Chondrocyte (in vitro differentiated cells): Measurements from ENCODE around the gene ASPM. TPM values are rescaled to one million over a fixed set of nuclear protein-coding genes. Genes with fewer than 3 reads are reported as not detected.
A peak's percentile ranks its signal among the peaks of the same experiment; 100 is the strongest.

Experiments
- DNase-seq: peaks from one replicate; pipeline ENCODE4 v3.0.0; 2021; ENCODE audit warnings: mixed read lengths, low spot score
- H3K27ac Mint-ChIP-seq: one replicate; pipeline ENCODE4 v1.8.0; 2021; ENCODE audit warnings: mild to moderate bottlenecking, moderate library complexity, mixed read lengths; ENCODE audit not compliant: unreplicated experiment
- H3K27me3 Mint-ChIP-seq: 2 replicates; pipeline ENCODE4 v1.8.0; 2021; ENCODE audit warnings: low read depth, mixed read lengths
- H3K36me3 Mint-ChIP-seq: 2 replicates; pipeline ENCODE4 v1.8.0; 2021; ENCODE audit warnings: low read depth, mixed read lengths
- H3K4me1 Mint-ChIP-seq: 2 replicates; pipeline ENCODE4 v1.8.0; 2021; ENCODE audit warnings: low read depth, mild to moderate bottlenecking, mixed read lengths
- H3K4me3 Mint-ChIP-seq: one replicate; pipeline ENCODE4 v1.8.0; 2021; ENCODE audit warnings: mild to moderate bottlenecking, moderate library complexity, mixed read lengths; ENCODE audit not compliant: unreplicated experiment
- H3K9me3 Mint-ChIP-seq: 2 replicates; pipeline ENCODE4 v1.8.0; 2021; ENCODE audit warnings: low read depth, mixed read lengths
- CTCF ChIP-seq: fragments of 200-600 bp; sonication (generic); IDR thresholded peaks from 2 replicates; pipeline ENCODE4 v1.5.0; 2021; ENCODE audit warnings: antibody characterized with exemption, mild to moderate bottlenecking, moderate library complexity
- total RNA-seq: library from RNA; stranded (reverse); gene quantifications from 3 replicates; pipeline ENCODE4 v1.2.1, GENCODE V29; 2021

ASPM gene
- total RNA-seq, 1 donor from 2014 or later: 6.6 TPM

- Mint-ChIP-seq H3K4me3 (peak overlapping the region; percentile 96), H3K27ac (peak overlapping the region; percentile 62), H3K27me3 (no peaks in the 10 kb centered on the region), H3K36me3 (no peaks in the 10 kb centered on the region), H3K4me1 (peaks cover 31% of the 10 kb centered on the region), H3K9me3 (no peaks in the 10 kb centered on the region)
- TF ChIP-seq CTCF: no peak
- no peak for DNase-seq
Observed at GRCh38 chr1:197144570-197145325, 1.7 kb downstream of the ASPM start.

GRCh38 chr1:197143276-197143675 is 3.2 kb downstream of the ASPM start:
- no peak for DNase-seq
- no peaks in the 10 kb centered on the region for H3K36me3 Mint-ChIP-seq
- H3K9me3 Mint-ChIP-seq: no peaks in the 10 kb centered on the region
- no peak for TF ChIP-seq CTCF
- peaks cover 31% of the 10 kb centered on the region for H3K4me1 Mint-ChIP-seq
- H3K27ac Mint-ChIP-seq: no peak overlapping the region
- H3K27me3 Mint-ChIP-seq: no peaks in the 10 kb centered on the region
- H3K4me3 Mint-ChIP-seq: no peak overlapping the region

- TF ChIP-seq CTCF: no peak
- H3K27me3 Mint-ChIP-seq: no peaks in the 10 kb centered on the region
- DNase-seq: no peak
- H3K36me3 Mint-ChIP-seq: no peaks in the 10 kb centered on the region
- H3K27ac Mint-ChIP-seq: no peak overlapping the region
- H3K9me3 Mint-ChIP-seq: no peaks in the 10 kb centered on the region
- peaks cover 28% of the 10 kb centered on the region for H3K4me1 Mint-ChIP-seq
- H3K4me3 Mint-ChIP-seq: no peak overlapping the region
Observed at GRCh38 chr1:197141575-197141974, 4.9 kb downstream of the ASPM start.

- peaks cover 23% of the 10 kb centered on the region for H3K4me1 Mint-ChIP-seq
- H3K4me3 Mint-ChIP-seq: no peak overlapping the region
- H3K9me3 Mint-ChIP-seq: no peaks in the 10 kb centered on the region
- no peak for TF ChIP-seq CTCF
- no peaks in the 10 kb centered on the region for H3K27me3 Mint-ChIP-seq
- H3K36me3 Mint-ChIP-seq: no peaks in the 10 kb centered on the region
- H3K27ac Mint-ChIP-seq: no peak overlapping the region
- no peak for DNase-seq
Observed at GRCh38 chr1:197140121-197140520, 6.3 kb downstream of the ASPM start.

- no peak for TF ChIP-seq CTCF
- Mint-ChIP-seq H3K4me3 (no peak overlapping the region), H3K36me3 (no peaks in the 10 kb centered on the region), H3K4me1 (peaks cover 20% of the 10 kb centered on the region), H3K27me3 (no peaks in the 10 kb centered on the region), H3K9me3 (no peaks in the 10 kb centered on the region), H3K27ac (no peak overlapping the region)
- no peak for DNase-seq
Observed at GRCh38 chr1:197139169-197139568, 7.3 kb downstream of the ASPM start.
